ENCODE data around the gene LBX2.
"Not testable (repeated sequence)": the region's sequence is repeated elsewhere in the genome, so short reads cannot be mapped to it uniquely, and the experiment has no call there.

LBX2 gene

GRCh38 chr2:74481961-74482800, 17.2 kb downstream of the LBX2 start:
- DNase-seq = no peak

GRCh38 chr2:74481431-74481830, 18.0 kb downstream of the LBX2 start:
- DNase-seq = no peak

GRCh38 chr2:74474899-74475298, 24.5 kb downstream of the LBX2 start:
- DNase-seq = no peak

GRCh38 chr2:74474481-74474880, 24.9 kb downstream of the LBX2 start:
- DNase-seq = no peak

- no peak for DNase-seq
Observed at GRCh38 chr2:74472945-74473258, 26.5 kb downstream of the LBX2 start.

- DNase-seq = peak; percentile 93
Observed at GRCh38 chr2:74472086-74472944, 27.1 kb downstream of the LBX2 start, which contains the start of gene MRPL53. MRPL53 (minus strand) TSS chr2:74472680; CDS start chr2:74472660, 20 bp downstream.

- DNase-seq = no peak
Observed at GRCh38 chr2:74471332-74472065, 27.9 kb downstream of the LBX2 start.

- not testable (repeated sequence) for DNase-seq
Observed at GRCh38 chr2:74470742-74471141, 28.7 kb downstream of the LBX2 start.

GRCh38 chr2:74464406-74464805, 35.0 kb downstream of the LBX2 start:
- no peak for DNase-seq

- no peak for DNase-seq
Observed at GRCh38 chr2:74462786-74463105, 36.7 kb downstream of the LBX2 start.

GRCh38 chr2:74462054-74462785, 37.2 kb downstream of the LBX2 start:
- no peak for DNase-seq

- DNase-seq = no peak
Observed at GRCh38 chr2:74461187-74462053, 38.0 kb downstream of the LBX2 start.

- DNase-seq = not testable (repeated sequence)
Observed at GRCh38 chr2:74460187-74460586, 39.2 kb downstream of the LBX2 start.

- DNase-seq = not testable (repeated sequence)
Observed at GRCh38 chr2:74459503-74460118, 39.8 kb downstream of the LBX2 start.

GRCh38 chr2:74458938-74459363, 40.5 kb downstream of the LBX2 start:
- DNase-seq = no peak

- peak; percentile 100 for DNase-seq
Observed at GRCh38 chr2:74458132-74458937, 41.1 kb downstream of the LBX2 start, which contains the start of gene WBP1. WBP1 (plus strand) TSS chr2:74458438; CDS start chr2:74458603, 165 bp downstream.

GRCh38 chr2:74457549-74458131, 41.8 kb downstream of the LBX2 start:
- DNase-seq = peak; percentile 51

GRCh38 chr2:74457129-74457548, 42.3 kb downstream of the LBX2 start:
- peak; percentile 50 for DNase-seq

GRCh38 chr2:74454654-74455511, 44.5 kb downstream of the LBX2 start, which contains the start of gene INO80B:
INO80B (plus strand) TSS chr2:74455087; CDS start chr2:74455117, 30 bp downstream.
- DNase-seq = peak; percentile 94
